ENCODE results near the gene MCM3AP.

MCM3AP gene

GRCh38 chr21:46285761-46286647 is 593 bp upstream of the MCM3AP start, which contains the start of gene YBEY:
TSS of gene YBEY (plus strand) at chr21:46286342. CDS start at chr21:46286914, 572 bp downstream.
- Histone ChIP-seq H3F3A (ENCODE audit: insufficient read depth, low read length) (no peaks in the 10 kb centered on the region; the same call in 1 of the 2 replicates), H3K4me1 (ENCODE audit: insufficient read depth, low read length, severe bottlenecking) (peaks cover 46% of the 10 kb centered on the region), H4K20me1 (ENCODE audit: insufficient read depth, low read length) (no peaks in the 10 kb centered on the region), H2AFZ (ENCODE audit: low read length) (no peak within 1 kb of the TSS), H3K9ac (ENCODE audit: low read length) (peak within 1 kb of the TSS; percentile 94), H3K27ac (ENCODE audit: low read depth, low read length, poor library complexity, severe bottlenecking) (peak within 1 kb of the TSS; percentile 77), H3K79me2 (ENCODE audit: insufficient read depth, low read length) (peaks cover 34% of the 10 kb centered on the region), H3K4me2 (ENCODE audit: low read length) (peak within 1 kb of the TSS; percentile 93), H3K36me3 (ENCODE audit: insufficient read depth, low read length) (peaks cover 23% of the 10 kb centered on the region), H3K9me3 (ENCODE audit: low read length) (no peaks in the 10 kb centered on the region), H3K9me2 (ENCODE audit: low read depth, low read length) (no peaks in the 10 kb centered on the region), H3K4me3 (ENCODE audit: low read depth, low read length, poor library complexity, severe bottlenecking) (peak within 1 kb of the TSS; percentile 94), H3K27me3 (ENCODE audit: insufficient read depth, low read length) (no peaks in the 10 kb centered on the region)
- TF ChIP-seq CTCF (IDR thresholded peaks at IDR 0.05; ENCODE audit: low read length) (peak; percentile 31; the same call in 1 of the 2 replicates), EZH2 (IDR thresholded peaks at IDR 0.05; ENCODE audit: borderline replicate concordance, low read length) (no peak)

GRCh38 chr21:46284733-46285132 is 678 bp downstream of the MCM3AP start:
- Histone ChIP-seq H3K9me3 (ENCODE audit: low read length) (no peaks in the 10 kb centered on the region), H3K27me3 (ENCODE audit: insufficient read depth, low read length) (no peaks in the 10 kb centered on the region), H3K4me1 (ENCODE audit: insufficient read depth, low read length, severe bottlenecking) (peaks cover 43% of the 10 kb centered on the region), H4K20me1 (ENCODE audit: insufficient read depth, low read length) (no peaks in the 10 kb centered on the region), H3F3A (ENCODE audit: insufficient read depth, low read length) (no peaks in the 10 kb centered on the region; the same call in 1 of the 2 replicates), H3K27ac (ENCODE audit: low read depth, low read length, poor library complexity, severe bottlenecking) (peak overlapping the region; percentile 47), H3K9ac (ENCODE audit: low read length) (peak overlapping the region; percentile 94), H3K9me2 (ENCODE audit: low read depth, low read length) (no peaks in the 10 kb centered on the region), H3K4me3 (ENCODE audit: low read depth, low read length, poor library complexity, severe bottlenecking) (peak overlapping the region; percentile 94), H3K79me2 (ENCODE audit: insufficient read depth, low read length) (peaks cover 35% of the 10 kb centered on the region), H2AFZ (ENCODE audit: low read length) (no peak overlapping the region), H3K4me2 (ENCODE audit: low read length) (peak overlapping the region; percentile 93), H3K36me3 (ENCODE audit: insufficient read depth, low read length) (peaks cover 33% of the 10 kb centered on the region)
- TF ChIP-seq CTCF (IDR thresholded peaks at IDR 0.05; ENCODE audit: low read length), result no peak
- no peak for TF ChIP-seq EZH2 (IDR thresholded peaks at IDR 0.05; ENCODE audit: borderline replicate concordance, low read length)

GRCh38 chr21:46284077-46284644 is 1.2 kb downstream of the MCM3AP start:
- peaks cover 39% of the 10 kb centered on the region for H3K36me3 ChIP-seq (ENCODE audit: insufficient read depth, low read length)
- peaks cover 35% of the 10 kb centered on the region for H3K79me2 ChIP-seq (ENCODE audit: insufficient read depth, low read length)
- peak overlapping the region; percentile 93 for H3K4me2 ChIP-seq (ENCODE audit: low read length)
- peak overlapping the region; percentile 94 for H3K4me3 ChIP-seq (ENCODE audit: low read depth, low read length, poor library complexity, severe bottlenecking)
- H3K9me2 ChIP-seq (ENCODE audit: low read depth, low read length), result no peaks in the 10 kb centered on the region
- peaks cover 40% of the 10 kb centered on the region for H3K4me1 ChIP-seq (ENCODE audit: insufficient read depth, low read length, severe bottlenecking)
- peak overlapping the region; percentile 94 for H3K9ac ChIP-seq (ENCODE audit: low read length)
- H4K20me1 ChIP-seq (ENCODE audit: insufficient read depth, low read length), result no peaks in the 10 kb centered on the region
- H2AFZ ChIP-seq (ENCODE audit: low read length), result no peak overlapping the region
- no peaks in the 10 kb centered on the region; the same call in 1 of the 2 replicates for H3F3A ChIP-seq (ENCODE audit: insufficient read depth, low read length)
- H3K9me3 ChIP-seq (ENCODE audit: low read length), result no peaks in the 10 kb centered on the region
- no peaks in the 10 kb centered on the region for H3K27me3 ChIP-seq (ENCODE audit: insufficient read depth, low read length)
- peak overlapping the region; percentile 47 for H3K27ac ChIP-seq (ENCODE audit: low read depth, low read length, poor library complexity, severe bottlenecking)
- TF ChIP-seq EZH2 (IDR thresholded peaks at IDR 0.05; ENCODE audit: borderline replicate concordance, low read length), result no peak
- TF ChIP-seq CTCF (IDR thresholded peaks at IDR 0.05; ENCODE audit: low read length), result no peak

All from OCI-LY1 (cell line).